ENCODE results near the gene MTG2. TPM values are rescaled to one million over a fixed set of nuclear protein-coding genes. Genes with fewer than 3 reads are reported as not detected.

MTG2 gene
- total and polyA plus RNA-seq, 2 of the 8 experiments (the other 6 are each of a cell fraction or from before 2014, with no cell fraction given), result 14.4 to 22.8 TPM

DNA sequence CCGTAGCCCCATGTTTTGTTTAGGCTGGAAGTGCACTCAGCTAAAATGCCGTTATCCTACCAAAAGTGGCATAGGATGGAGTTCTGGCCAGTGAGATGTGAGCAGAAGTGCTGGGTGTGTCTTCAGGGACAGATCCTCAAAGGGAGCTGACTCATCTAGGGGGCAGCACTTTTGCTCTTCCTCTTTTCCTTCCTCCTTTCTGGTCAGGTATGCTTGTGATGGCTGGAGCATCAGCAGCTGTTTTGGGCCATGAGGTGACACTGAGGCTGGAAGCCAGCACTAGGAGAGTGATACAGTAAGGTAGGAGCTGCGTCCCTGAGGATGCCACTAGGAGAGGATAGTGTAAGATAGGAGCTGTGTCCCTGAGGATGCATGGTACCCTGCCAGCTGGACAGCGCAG is 50.9 kb downstream of the MTG2 start:
- Histone ChIP-seq H3K27ac (ENCODE audit: low read depth, low read length) (no peak overlapping the region), H3K56ac (replicated peaks; ENCODE audit: insufficient read length, low read depth, low read length) (no peak overlapping the region), H3K36me3 (ENCODE audit: control insufficient read depth in 2 of 4, insufficient read depth in 4 of 4, low read length in 3 of 4) (no peaks in the 10 kb centered on the region), H2BK12ac (ENCODE audit: low read depth, low read length) (no peak overlapping the region), H3K4ac (replicated peaks; ENCODE audit: insufficient read length, low read depth, low read length) (no peak overlapping the region), H2BK15ac (ENCODE audit: low read length) (no peak overlapping the region), H3K4me1 (replicated peaks in 1 of 4; ENCODE audit: control insufficient read depth in 3 of 4, insufficient read depth in 4 of 4, low read length in 3 of 4) (peaks cover 0 to 5% (median 4%) of the 10 kb centered on the region in 4 experiments; a peak in 3 of 7 replicates), H3K79me1 (ENCODE audit: low read depth, low read length) (0 out of 2 replicates have a peak, but pooled peaks cover 2% of the 10 kb centered on the region), H4K20me1 (replicated peaks in 1 of 2; ENCODE audit: control insufficient read depth in 1 of 2, insufficient read depth in 2 of 2, low read length in 2 of 2) (peaks cover 0 to 15% of the 10 kb centered on the region in 2 experiments), H2BK20ac (ENCODE audit: low read length) (no peak overlapping the region), H2BK120ac (replicated peaks; ENCODE audit: low read depth, low read length) (no peak overlapping the region), H4K91ac (replicated peaks; ENCODE audit: insufficient read length, low read length) (no peak overlapping the region), H2BK5ac (ENCODE audit: low read depth, low read length) (no peak overlapping the region), H3K18ac (ENCODE audit: extremely low read depth, low read length) (no peak overlapping the region), H3K9me3 (ENCODE audit: insufficient read depth in 2 of 2, low read depth in 1 of 2, low read length in 1 of 2) (peaks cover 0 to 5% of the 10 kb centered on the region in 2 experiments; a peak in 1 of 4 replicates), H3K23ac (ENCODE audit: insufficient read length) (no peak overlapping the region), H3K9ac (replicated peaks in 1 of 4; ENCODE audit: extremely low read depth in 1 of 4, low read depth in 3 of 4, low read length in 3 of 4) (no peak overlapping the region), H4K5ac (ENCODE audit: insufficient read length, low read depth, low read length) (no peak overlapping the region), H3K27me3 (replicated peaks in 1 of 4; ENCODE audit: control insufficient read depth in 3 of 4, extremely low read depth in 1 of 4, insufficient read depth in 3 of 4, low read length in 3 of 4) (peaks cover 0 to 3% (median 0%) of the 10 kb centered on the region in 4 experiments; a peak in 3 of 7 replicates), H3K79me2 (ENCODE audit: control insufficient read depth in 1 of 2, insufficient read depth in 2 of 2, low read length in 2 of 2) (no peaks in the 10 kb centered on the region), H3K4me3 (ENCODE audit: extremely low read depth in 1 of 4, insufficient read depth in 2 of 4, low read depth in 3 of 4, low read length in 4 of 4) (no peak overlapping the region), H3K14ac (ENCODE audit: insufficient read length) (no peak overlapping the region), H2AK5ac (ENCODE audit: low read depth, low read length) (peak overlapping the region; percentile 16; the same call in 1 of the 2 replicates), H3K4me2 (ENCODE audit: insufficient read depth in 1 of 2, low read depth in 2 of 2, low read length in 2 of 2) (no peak overlapping the region), H3K23me2 (ENCODE audit: low read depth, low read length) (peaks cover 19% of the 10 kb centered on the region), H2AFZ (ENCODE audit: low read length) (no peak overlapping the region), H4K8ac (ENCODE audit: extremely low read depth, insufficient read depth, low read length) (no peak overlapping the region)
- DNase-seq (ENCODE audit: low read depth in 1 of 2, low spot score in 2 of 2) (no peak), FAIRE-seq (no peak)
- CTCF ChIA-PET (ENCODE audit: partially characterized antibody), result interaction anchor here (0.8 to 1.8 kb wide), 5 partner anchors 12 to 77 kb away, joined by 3 to 7 read pairs (median 3); no protein-coding TSS in a partner anchor
- POLR2A ChIA-PET (ENCODE audit: partially characterized antibody), result interaction anchor here (1.7 kb wide), 1 partner anchor 14 kb away, joined by 3 read pairs; no protein-coding TSS in a partner anchor
- 92% methylated on average over 4 of the region's 4 CpGs; no CpG with 5 or more reads in 1 of the 2 experiments for WGBS, 2 experiments (ENCODE audit: extremely low coverage in 1 of 2, insufficient coverage in 1 of 2, insufficient read length in 1 of 2, insufficient replicate concordance in 2 of 2, low coverage in 1 of 2, low lambda C conversion rate in 2 of 2, missing lambda C conversion rate in 1 of 2)
- no peak; the same call in 1 of the 2 replicates for TF ChIP-seq BACH1 (IDR thresholded peaks at IDR 0.05; ENCODE audit: low read length)
- TF ChIP-seq KDM1A (IDR thresholded peaks at IDR 0.05; ENCODE audit: borderline replicate concordance, low read length), result peak; percentile 95
- TF ChIP-seq HDAC2 (IDR thresholded peaks at IDR 0.05; ENCODE audit: borderline replicate concordance in 1 of 2, low read depth in 2 of 2, low read length in 2 of 2), result 0 out of 4 replicates have a peak, but pooled peaks of 1 of the 2 experiments have one; percentile 45
